GM10847 (cell line): ENCODE measurements around the gene TMEM161B.

Experiments used
- POLR2A ChIP-seq: IDR thresholded peaks from 2 replicates; pipeline ENCODE4 v1.6.1; 2011; ENCODE audit not compliant: insufficient read length; ENCODE audit errors: extremely low read depth

The TMEM161B gene

DNA sequence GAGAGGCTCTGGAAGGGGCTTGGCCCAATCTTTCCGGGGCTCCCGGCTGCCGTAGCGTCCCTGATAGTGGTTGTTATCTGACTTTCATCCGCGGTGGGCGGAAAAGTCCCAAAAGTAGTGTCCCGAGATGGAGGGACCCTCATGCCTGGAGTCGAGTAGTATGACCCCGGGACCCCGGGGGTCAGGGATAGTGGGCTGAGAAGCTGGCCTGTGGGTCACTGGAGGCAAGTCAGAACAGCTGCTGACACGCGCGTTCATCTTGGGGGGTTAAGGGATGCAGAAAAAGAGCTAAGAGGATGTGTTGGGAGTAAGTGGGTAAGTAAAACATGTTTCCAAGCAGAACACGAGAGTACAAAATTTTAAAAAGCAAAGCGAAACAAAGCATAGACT, 123.4 kb downstream of the TMEM161B start:
- no peak for TF ChIP-seq POLR2A
